OCI-LY7 (cell line): ENCODE measurements around the gene ABO. TPM values are rescaled to one million over a fixed set of nuclear protein-coding genes. Genes with fewer than 3 reads are reported as not detected.
"Not testable (repeated sequence)": the region's sequence is repeated elsewhere in the genome, so short reads cannot be mapped to it uniquely, and the experiment has no call there.

ENCODE experiments used
- BruUV-seq: library from RNA; stranded (reverse); fragments of 400-500 nt; replicated peaks from 2 replicates; lab custom pipeline; 2021; lab: Mats Ljungman, UMichigan
- CTCF ChIA-PET: fragments of 300-600 bp; sonication (Branson Sonifier 250); formaldehyde crosslinking; loops from one replicate; lab custom pipeline; 2022; ENCODE audit warnings: antibody characterized with exemption; ENCODE audit not compliant: unreplicated experiment; lab: Charles Lee
- POLR2A ChIA-PET: fragments of 300-600 bp; sonication (Branson Sonifier 250); formaldehyde crosslinking; loops from one replicate; lab custom pipeline; 2022; ENCODE audit warnings: antibody characterized with exemption; lab: Charles Lee
- DNase-seq: peaks from one replicate; pipeline ENCODE4 v3.0.0-alpha.2; 2015; ENCODE audit warnings: low spot score
- H2AFZ ChIP-seq: fragments of 200-600 bp; sonication (generic), shearing (Covaris generic); 2 replicates; pipeline ENCODE4 v1.6.1; 2014; ENCODE audit warnings: mild to moderate bottlenecking, antibody characterized with exemption, low read length, moderate library complexity
- H3K27ac ChIP-seq: fragments of 200-600 bp; sonication (generic); 2 replicates; pipeline ENCODE4 v1.5.1; 2014; ENCODE audit warnings: mixed run types, low read depth, mild to moderate bottlenecking, moderate library complexity, low read length, inconsistent platforms; ENCODE audit not compliant: poor library complexity, severe bottlenecking
- H3K36me3 ChIP-seq: fragments of 200-600 bp; sonication (generic); 2 replicates; pipeline ENCODE4 v1.6.1; 2014; ENCODE audit warnings: mild to moderate bottlenecking, antibody characterized with exemption, low read length, moderate library complexity, mixed read lengths; ENCODE audit not compliant: insufficient read depth
- H3K4me1 ChIP-seq: fragments of 200-600 bp; sonication (generic); 2 replicates; pipeline ENCODE4 v1.5.1; 2014; ENCODE audit warnings: mild to moderate bottlenecking, low read length; ENCODE audit not compliant: insufficient read depth, poor library complexity, severe bottlenecking
- H3K4me2 ChIP-seq: fragments of 200-600 bp; sonication (generic); 2 replicates; pipeline ENCODE4 v1.6.1; 2014; ENCODE audit warnings: mild to moderate bottlenecking, low read length
- H3K4me3 ChIP-seq: fragments of 200-600 bp; sonication (generic); 2 replicates; pipeline ENCODE4 v1.5.1; 2014; ENCODE audit warnings: mild to moderate bottlenecking, low read depth, low read length; ENCODE audit not compliant: poor library complexity, severe bottlenecking
- H3K79me2 ChIP-seq: fragments of 200-600 bp; sonication (generic); 2 replicates; pipeline ENCODE4 v1.6.1; 2016; ENCODE audit warnings: low read depth, mild to moderate bottlenecking, low read length, moderate library complexity, mixed read lengths; ENCODE audit not compliant: insufficient read depth
- H3K9me2 ChIP-seq: fragments of 200-600 bp; sonication (generic); 2 replicates; pipeline ENCODE4 v1.6.1; 2016; ENCODE audit warnings: mild to moderate bottlenecking, low read length, mixed read lengths; ENCODE audit not compliant: insufficient read depth
- H3K9me3 ChIP-seq: fragments of 200-600 bp; sonication (generic); 2 replicates; pipeline ENCODE4 v1.6.1; 2014; ENCODE audit warnings: mild to moderate bottlenecking, mixed run types, low read length, mixed read lengths
- H4K20me1 ChIP-seq: fragments of 200-600 bp; sonication (generic); 2 replicates; pipeline ENCODE4 v1.6.1; 2014; ENCODE audit warnings: mild to moderate bottlenecking, antibody characterized with exemption, low read length, moderate library complexity, mixed read lengths; ENCODE audit not compliant: insufficient read depth
- EZH2phosphoT487 ChIP-seq: fragments of 200-600 bp; sonication (generic); IDR thresholded peaks from 2 replicates; pipeline ENCODE4 v1.6.1; 2018; ENCODE audit warnings: low read depth, borderline replicate concordance, mild to moderate bottlenecking, mixed run types, antibody characterized with exemption, low read length, moderate library complexity, mixed read lengths
- intact Hi-C: fragments of 100-400 bp; cut with micrococcal nuclease; formaldehyde crosslinking; loops from one replicate; pipeline ENCODE4 v1.10.0; 2022; ENCODE audit not compliant: unreplicated experiment
- total RNA-seq, 2 experiments: library from RNA; depleted of rRNA in 1 of 2; stranded (reverse); fragments of >200 nt in 1 of 2; shearing (Covaris generic) in 1 of 2; gene quantifications; 2 replicates each; pipeline ENCODE4 v1.2.3, GENCODE V29; 2014 to 2022
- TF ChIP-seq, protein P1 (sequence below): fragments of 200-600 bp; sonication (generic); conservative IDR thresholded peaks from 2 replicates; pipeline ENCODE4 v1.5.1; 2014; ENCODE audit warnings: mild to moderate bottlenecking, antibody characterized with exemption, low read length, moderate library complexity, mixed read lengths

ABO gene
- total RNA-seq, 2 experiments from 2014 or later, result not detected

DNA sequence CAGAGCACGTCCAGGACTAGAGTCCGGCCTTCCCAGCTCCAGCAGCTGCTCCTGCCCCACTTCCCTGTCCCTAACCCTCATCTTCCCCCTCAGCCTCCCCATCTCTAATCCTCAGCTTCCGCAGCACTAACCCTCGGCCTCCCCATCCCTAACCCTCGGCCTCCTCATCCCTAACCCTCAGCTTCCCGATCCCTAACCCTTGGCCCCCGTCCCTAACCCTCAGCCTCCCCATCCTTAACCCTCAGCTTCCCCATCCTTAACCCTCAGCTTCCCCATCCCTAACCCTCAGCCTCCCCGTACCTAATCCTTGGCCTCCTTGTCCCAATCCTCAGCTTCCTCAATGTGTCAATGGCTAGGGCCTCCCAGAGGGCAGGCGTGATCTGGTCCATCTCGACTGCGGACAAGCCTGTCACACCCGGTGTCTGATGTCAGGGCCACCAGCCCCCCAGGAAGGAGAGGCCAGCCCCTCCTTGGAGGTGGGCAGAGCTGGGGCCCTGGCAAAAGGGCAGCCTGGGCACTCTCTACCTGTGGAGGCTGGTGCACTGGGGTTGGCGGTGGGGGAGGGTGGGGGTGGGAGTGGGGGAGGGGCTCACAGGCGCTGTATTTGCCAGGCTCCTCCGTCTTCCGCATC is 67.3 kb downstream of the ABO start:
- no peaks in the 10 kb centered on the region for H3K9me2 ChIP-seq
- no peaks in the 10 kb centered on the region for H3K79me2 ChIP-seq
- H3K9me3 ChIP-seq, result no peaks in the 10 kb centered on the region
- TF ChIP-seq EZH2phosphoT487, result no peak
- TF ChIP-seq, protein P1, sequence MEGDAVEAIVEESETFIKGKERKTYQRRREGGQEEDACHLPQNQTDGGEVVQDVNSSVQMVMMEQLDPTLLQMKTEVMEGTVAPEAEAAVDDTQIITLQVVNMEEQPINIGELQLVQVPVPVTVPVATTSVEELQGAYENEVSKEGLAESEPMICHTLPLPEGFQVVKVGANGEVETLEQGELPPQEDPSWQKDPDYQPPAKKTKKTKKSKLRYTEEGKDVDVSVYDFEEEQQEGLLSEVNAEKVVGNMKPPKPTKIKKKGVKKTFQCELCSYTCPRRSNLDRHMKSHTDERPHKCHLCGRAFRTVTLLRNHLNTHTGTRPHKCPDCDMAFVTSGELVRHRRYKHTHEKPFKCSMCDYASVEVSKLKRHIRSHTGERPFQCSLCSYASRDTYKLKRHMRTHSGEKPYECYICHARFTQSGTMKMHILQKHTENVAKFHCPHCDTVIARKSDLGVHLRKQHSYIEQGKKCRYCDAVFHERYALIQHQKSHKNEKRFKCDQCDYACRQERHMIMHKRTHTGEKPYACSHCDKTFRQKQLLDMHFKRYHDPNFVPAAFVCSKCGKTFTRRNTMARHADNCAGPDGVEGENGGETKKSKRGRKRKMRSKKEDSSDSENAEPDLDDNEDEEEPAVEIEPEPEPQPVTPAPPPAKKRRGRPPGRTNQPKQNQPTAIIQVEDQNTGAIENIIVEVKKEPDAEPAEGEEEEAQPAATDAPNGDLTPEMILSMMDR, result no peak
- intact Hi-C loops, result no loop called here
- ChIA-PET POLR2A (no interaction called here), CTCF (no interaction called here)
- no peak overlapping the region for H3K4me2 ChIP-seq
- no peaks in the 10 kb centered on the region for H4K20me1 ChIP-seq
- H2AFZ ChIP-seq, result no peak overlapping the region
- H3K4me1 ChIP-seq, result no peaks in the 10 kb centered on the region
- H3K36me3 ChIP-seq, result no peaks in the 10 kb centered on the region
- no peak overlapping the region for H3K4me3 ChIP-seq
- H3K27ac ChIP-seq, result no peak overlapping the region
- no TSS peak for BruUV-seq
- no peak for DNase-seq

DNA sequence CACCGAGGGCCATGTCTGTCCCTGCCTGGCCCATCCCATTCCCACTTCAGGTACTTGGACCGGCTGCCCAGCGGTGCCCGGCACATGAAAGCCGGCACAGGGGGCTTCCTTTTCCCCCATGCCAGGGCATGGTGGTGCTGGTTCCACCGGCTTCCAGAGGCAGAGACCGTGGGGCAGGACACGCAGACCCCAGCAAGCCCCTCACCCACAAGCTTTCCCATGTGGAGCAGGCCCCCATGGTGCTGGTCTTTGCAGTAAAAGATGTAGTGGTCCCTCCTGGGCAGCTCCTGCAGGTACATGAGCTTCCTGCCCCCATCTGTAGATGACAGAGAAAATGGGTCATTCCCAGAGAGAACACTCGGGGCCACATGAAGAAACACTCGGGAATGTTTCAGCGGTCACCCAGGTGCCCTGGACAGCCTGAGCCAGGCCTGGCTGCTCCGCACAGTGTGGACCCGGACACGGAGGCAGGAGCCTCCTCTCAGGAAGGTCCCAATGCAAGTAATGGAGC is 67.9 kb downstream of the ABO start:
- DNase-seq, result no peak
- no peaks in the 10 kb centered on the region for H3K9me2 ChIP-seq
- no peaks in the 10 kb centered on the region for H3K4me1 ChIP-seq
- no peaks in the 10 kb centered on the region for H3K36me3 ChIP-seq
- H3K79me2 ChIP-seq, result no peaks in the 10 kb centered on the region
- ChIA-PET CTCF (no interaction called here), POLR2A (no interaction called here)
- TF ChIP-seq, protein P1, result no peak
- no peak for TF ChIP-seq EZH2phosphoT487
- no peaks in the 10 kb centered on the region for H4K20me1 ChIP-seq
- BruUV-seq, result no TSS peak
- no peak overlapping the region for H3K4me3 ChIP-seq
- no peaks in the 10 kb centered on the region for H3K9me3 ChIP-seq
- no peak overlapping the region for H3K4me2 ChIP-seq
- no peak overlapping the region for H2AFZ ChIP-seq
- no peak overlapping the region for H3K27ac ChIP-seq
- intact Hi-C loops, result no loop called here

DNA sequence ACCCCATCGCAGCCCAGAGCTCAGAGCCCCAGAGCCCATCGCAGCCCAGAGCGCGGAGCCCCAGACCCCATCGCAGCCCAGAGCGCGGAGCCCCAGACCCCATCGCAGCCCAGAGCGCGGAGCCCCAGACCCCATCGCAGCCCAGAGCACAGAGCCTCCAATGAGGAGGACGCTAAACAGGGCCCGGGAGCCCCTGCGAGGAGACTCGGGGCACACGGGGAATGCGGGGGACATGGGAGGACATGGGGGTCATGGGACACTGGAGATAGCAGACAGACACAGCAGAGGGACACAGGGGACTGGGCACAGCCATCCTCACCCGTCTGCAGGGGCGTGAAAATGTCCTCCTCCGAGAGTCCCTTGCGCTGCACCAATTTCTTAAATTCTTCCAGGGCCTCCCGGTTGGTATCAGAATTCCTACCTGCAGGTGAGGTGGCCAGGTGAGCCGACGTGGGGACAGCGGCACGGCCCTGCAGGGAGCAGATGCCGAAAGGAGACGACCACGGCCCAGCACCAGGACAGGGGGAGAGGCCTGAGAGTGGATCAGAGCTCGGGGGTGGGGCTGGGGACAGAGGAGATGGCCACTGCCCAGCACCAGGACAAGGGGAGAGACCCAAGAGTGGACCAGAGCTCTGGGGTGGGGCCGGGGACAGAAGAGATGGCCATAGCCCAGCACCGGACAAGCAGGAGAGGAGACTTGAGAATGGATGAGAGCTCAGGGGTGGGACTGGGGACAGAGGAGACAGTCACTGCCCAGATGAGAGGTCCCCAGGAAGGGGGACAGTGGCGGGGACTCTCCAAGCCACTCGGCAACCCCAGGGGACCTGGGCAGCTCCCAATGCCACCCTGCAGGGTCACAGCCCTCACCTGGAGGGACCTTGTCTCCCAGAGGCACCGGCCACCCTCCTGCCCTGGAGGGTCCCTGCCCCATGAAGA is 68.7 kb downstream of the ABO start:
- H3K36me3 ChIP-seq, result no peaks in the 10 kb centered on the region

DNA sequence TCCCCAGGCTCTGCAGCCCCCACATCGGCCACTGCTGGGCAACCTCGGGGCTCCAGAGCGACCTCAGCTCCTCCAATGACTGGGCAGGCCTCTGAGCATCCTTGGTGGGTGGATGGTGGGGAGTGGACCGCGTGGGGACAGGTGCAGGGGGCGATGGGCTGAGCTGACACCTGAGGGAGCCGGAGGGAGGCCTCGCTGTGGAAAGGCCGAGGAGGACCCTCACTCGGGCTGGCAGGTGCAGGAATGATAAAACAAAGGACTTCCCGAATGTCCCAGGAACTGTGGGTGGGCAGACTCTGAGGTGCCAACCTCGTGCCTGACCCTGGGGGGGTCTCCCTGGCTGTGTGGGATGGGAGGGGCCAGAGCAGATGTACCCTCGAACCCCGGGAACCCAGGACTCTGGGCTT is 69.5 kb downstream of the ABO start:
- H3K27ac ChIP-seq, DNase-seq, H3K4me3 ChIP-seq, H4K20me1 ChIP-seq, intact Hi-C loops, CTCF ChIA-PET, POLR2A ChIA-PET, H2AFZ ChIP-seq, H3K4me1 ChIP-seq, BruUV-seq, H3K79me2 ChIP-seq, H3K36me3 ChIP-seq, H3K9me2 ChIP-seq, H3K9me3 ChIP-seq, H3K4me2 ChIP-seq: not testable (repeated sequence)

More for the DNA sequence above, 68.7 kb downstream of the ABO start:
- Histone ChIP-seq H3K4me3 (no peak overlapping the region), H3K79me2 (no peaks in the 10 kb centered on the region), H3K4me1 (no peaks in the 10 kb centered on the region), H3K9me3 (no peaks in the 10 kb centered on the region), H3K4me2 (no peak overlapping the region), H3K27ac (no peak overlapping the region), H4K20me1 (no peaks in the 10 kb centered on the region), H2AFZ (no peak overlapping the region), H3K9me2 (no peaks in the 10 kb centered on the region)
- intact Hi-C loops, result no loop called here
- TF ChIP-seq EZH2phosphoT487, result no peak
- POLR2A ChIA-PET, result no interaction called here
- DNase-seq, result no peak
- no TSS peak for BruUV-seq
- CTCF ChIA-PET, result no interaction called here
